Mesenteric fat pad (tissue), 1 donor: ENCODE data around the gene HSPG2. TPM values are rescaled to one million over a fixed set of nuclear protein-coding genes. Genes with fewer than 3 reads are reported as not detected.
"Not testable (repeated sequence)": the region's sequence is repeated elsewhere in the genome, so short reads cannot be mapped to it uniquely, and the experiment has no call there.

Experiments
- DNase-seq: peaks from one replicate; pipeline ENCODE4 v3.0.0-alpha.2; 2020; ENCODE audit warnings: low spot score
- total RNA-seq: library from RNA; stranded (reverse); fragmentation: NEBNext Ultra II Directional; extraction: Animal tissue kit (Norgen Biotek cat#: 25700); gene quantifications from one replicate; pipeline ENCODE4 v1.2.1, GENCODE V29; 2021
- donor health status: DM: yes; HTN: yes; CAD: no.

HSPG2 gene
- total RNA-seq, 1 donor from 2014 or later: 543 TPM

DNA sequence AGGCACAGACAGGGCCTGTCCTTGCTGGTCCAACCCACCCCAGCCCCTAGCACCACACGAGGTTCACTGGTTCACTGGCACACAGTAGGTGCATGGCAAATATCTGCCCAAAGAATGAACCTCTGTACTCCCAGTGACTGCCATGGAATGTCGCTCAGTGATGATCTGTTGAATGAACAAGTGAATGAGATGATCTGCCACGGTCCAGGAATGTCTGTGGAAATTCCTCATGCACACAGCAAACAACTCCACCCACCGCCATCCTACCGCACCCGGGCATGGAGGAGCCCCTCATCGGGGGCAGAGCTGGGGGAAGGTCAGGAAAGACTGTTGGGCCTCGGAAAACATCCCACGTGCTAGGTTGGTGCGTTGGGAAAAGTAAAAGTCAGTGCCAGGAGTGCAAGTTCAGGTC lies 1.7 kb downstream of the HSPG2 start:
- no peak for DNase-seq

DNA sequence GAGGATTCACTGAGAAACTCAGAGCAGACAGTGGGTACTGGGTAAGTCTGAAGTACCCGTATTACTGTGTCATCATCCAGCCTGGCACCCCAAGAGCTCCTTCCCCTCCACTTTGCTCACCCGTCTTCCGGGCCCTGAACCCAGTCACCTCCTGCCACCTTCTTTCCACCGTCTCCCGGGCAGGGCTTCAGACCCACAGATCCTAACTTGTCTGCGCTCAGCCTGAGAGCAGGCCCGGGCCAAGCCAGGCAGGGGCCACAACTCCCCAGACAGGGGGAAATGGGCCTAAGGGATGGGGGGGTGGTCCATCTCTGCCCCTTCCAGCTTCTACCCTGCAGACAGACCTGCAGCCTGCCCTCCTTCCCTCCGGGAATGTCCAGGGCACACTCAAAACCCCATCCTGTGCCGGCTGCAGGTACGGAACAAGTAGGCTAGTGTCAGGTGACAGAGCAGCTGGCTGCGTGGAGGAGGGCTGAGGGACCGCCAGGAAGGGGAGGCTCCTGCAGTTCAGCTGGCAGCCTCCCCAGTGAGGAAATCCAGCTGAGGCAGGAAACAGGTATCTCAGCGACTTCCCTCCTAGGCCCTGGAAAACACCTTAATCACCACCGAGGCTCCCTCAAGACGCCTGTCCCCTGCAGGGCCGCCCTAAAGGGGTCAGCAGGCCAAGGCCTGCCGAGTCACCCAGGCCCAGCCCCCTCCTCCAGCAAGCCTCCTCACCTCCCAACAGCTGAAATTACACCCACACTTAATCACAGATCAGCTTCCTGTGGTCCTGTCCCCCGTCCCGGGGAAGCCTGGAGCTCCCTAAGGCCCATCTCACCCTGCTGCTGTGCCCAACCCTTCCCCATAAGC lies 3.5 kb downstream of the HSPG2 start:
- DNase-seq: no peak

DNA sequence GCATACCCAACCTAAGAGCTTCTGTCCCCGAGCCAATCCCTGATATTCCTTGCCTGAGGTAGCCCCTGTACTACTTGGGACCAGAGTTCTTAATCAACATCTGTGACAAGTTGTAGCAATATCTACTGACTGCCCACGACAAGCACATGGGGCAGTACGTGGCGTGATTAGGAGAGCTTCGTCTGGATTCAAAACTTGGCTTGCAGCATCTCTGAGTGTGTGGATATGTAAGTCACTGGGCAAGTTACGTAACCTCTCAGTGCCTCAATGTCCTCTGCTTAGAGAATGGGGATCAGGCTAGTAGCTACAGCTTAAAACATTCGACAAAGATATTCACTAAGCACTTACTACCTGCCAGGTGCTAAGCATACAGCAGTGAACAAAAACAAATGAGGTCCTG lies 5.0 kb downstream of the HSPG2 start:
- no peak for DNase-seq

DNA sequence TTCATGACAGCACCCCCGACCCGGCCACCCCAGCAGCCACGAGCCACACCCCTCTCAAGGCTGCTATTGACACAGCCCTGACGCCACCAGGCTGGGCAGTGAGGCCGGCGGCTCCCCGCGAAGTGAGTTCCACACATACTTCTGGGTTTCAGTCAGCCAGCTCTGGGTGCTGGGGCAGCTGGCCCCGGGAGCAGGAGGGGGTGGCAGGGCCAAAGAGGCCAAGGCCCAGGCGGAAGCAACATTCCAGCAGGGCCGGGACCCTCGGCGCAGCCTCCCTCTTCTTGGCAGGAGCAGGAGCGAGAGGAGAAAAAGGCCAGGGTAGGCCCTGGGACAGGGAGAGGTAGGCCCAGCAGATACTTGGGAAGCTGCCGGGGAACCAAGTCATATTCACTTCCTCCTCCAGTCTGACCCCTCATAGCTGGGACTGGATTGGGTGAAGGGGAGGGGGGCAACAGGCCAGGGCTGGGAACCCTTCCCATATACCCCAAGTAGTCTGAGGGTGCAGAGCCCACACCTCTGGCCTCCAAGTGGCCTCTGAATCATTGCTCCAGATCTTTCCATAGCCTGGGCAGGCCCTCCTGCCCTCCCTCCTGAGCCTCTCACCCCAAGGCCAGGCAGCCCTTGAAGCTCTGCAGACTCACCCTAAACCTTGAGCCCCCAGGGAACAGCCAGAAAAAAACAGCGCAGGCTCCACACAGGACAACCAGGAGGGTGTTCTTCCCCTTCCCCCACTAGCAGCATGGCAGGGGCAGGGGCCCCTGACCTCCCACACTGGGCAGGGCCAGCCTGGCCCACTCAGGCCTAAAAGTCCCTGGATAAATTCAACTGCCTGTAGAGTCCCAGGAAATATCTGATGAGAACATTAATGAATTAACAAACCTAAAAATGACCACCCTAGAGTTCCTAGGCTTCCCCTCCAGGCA lies 5.7 kb downstream of the HSPG2 start:
- no peak for DNase-seq

DNA sequence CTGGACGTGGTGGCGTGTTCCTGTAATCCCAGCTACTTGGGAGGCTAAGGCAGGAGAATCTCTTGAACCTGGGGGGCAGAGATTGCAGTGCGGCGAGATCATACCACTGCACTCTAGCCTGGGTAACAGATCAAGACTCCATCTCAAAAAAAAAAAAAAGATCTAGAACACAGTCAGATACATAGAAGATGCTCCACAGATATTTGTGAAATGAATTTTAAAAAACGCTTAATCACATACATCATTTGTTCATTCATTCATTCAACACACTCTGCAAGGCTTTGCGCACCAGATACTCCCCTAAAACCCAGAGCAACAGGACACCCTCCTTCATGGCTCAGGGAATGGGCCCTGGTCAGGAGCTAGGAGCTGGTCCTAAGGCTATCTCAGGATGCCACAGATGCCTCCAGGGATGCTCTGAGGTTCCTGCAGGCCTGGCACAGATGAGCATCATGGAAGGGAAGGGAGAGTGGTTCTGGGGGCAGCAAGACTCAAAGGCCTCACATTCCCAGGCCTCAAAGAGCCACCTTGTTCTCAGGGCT lies 6.4 kb downstream of the HSPG2 start:
- no peak for DNase-seq

DNA sequence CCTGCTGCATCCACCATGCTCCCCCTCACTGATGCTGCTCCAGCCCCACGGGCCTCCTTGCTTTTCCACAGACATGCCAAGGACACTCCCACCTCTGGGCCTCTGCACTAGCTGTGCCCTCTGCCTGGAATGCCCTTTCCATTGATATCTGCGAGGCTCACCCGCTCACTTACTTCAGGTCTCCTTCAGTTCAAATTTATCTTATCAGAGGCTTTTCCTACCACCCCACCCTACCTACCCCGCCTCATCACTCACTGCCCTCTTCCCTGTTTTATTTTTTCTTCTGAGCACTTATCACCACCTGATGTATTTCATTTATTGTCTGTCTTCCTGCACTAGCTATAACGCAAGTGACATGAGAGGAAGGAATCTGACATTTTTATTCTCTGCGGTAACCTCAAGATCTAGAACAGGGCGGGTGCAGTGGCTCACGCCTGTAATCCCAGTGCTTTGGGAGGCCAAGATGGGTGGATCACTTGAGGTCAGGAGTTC lies 7.0 kb downstream of the HSPG2 start:
- DNase-seq: no peak

DNA sequence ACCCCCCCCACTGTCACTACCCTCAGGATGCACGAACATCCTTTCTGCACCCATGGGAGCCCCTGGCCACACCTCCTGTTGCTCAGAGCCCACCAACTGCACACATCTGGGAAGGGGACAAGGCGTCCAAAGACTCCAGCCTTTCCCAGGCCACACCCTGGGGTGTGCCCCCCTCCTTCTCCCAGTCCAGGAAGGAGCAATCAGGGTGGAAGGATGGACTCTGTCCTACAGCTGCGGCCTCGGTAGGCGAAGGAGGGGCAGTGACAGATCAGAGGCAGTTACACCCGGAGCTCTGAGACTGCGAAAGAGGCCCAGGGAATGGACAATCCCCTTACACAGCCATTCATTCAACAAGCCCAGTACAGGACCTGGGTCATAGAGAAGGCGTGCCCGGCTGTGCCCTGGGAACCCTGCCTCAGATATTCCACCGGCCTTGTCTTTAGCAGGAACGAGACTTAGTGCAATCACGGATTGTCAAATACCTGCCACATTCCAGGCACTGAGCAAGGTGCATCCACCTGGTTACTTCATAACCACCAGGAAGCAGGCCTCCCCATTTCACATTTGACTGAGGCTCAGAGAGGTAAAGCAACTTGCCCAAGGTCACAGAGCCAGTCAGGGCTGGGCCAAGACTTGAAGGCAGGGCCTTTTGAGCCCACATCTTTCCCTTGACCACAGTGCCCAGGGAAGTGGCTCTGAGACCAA lies 9.4 kb downstream of the HSPG2 start:
- no peak for DNase-seq

DNA sequence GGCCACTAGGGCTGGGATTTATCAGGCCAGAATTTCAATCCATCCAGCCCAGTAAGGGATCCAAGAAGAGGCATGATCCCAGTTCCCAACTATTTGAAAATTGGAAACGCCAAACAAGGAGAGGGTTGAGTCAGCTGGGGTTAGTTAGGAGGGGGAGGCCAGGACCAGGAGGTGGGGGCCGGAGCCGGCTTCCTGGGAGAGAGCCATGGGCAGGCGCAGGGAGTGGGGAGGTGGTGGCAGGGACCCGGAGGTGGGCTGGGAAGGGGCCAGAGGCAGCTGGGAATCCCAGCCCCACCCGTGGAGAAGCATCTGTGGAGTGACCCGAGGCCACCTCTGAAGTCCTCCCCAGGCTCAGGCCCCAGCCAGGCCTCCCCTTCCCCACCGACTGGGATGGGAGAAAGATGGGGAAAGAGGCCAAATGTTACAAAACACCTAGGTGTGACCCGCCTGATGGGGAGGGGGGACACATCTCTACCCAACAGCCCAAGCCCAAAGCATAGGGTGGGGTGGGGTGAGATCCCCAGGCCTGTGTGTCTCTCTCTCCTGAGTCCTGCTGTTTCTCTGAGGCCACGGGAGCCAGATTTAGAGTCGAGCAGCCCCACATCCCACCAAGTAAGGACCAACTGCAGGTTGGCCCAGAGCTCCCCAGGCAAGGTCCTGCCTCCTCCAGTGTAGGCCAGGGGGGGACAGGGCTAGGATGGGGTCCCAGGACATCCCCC lies 10.1 kb downstream of the HSPG2 start:
- DNase-seq: no peak

DNA sequence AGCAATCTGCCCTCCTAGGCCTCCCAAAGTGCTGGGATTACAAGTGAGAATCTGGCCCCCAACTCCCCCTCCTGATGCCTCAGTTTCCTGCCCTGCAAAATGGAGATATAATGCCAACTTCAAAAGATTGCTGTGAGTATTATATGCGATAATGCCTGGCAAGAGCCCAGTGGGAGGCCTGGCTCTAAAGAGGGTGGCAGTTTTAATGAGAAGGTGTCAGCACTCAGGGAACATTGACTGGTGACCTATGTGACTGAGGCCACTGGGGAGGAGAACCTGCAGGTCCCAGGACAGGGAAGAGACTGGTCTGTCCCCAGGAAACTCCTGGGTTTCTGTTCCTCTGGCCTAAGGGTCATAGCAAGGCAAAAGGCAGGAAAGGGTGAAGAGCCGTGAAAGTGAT lies 11.0 kb downstream of the HSPG2 start:
- no peak for DNase-seq

DNA sequence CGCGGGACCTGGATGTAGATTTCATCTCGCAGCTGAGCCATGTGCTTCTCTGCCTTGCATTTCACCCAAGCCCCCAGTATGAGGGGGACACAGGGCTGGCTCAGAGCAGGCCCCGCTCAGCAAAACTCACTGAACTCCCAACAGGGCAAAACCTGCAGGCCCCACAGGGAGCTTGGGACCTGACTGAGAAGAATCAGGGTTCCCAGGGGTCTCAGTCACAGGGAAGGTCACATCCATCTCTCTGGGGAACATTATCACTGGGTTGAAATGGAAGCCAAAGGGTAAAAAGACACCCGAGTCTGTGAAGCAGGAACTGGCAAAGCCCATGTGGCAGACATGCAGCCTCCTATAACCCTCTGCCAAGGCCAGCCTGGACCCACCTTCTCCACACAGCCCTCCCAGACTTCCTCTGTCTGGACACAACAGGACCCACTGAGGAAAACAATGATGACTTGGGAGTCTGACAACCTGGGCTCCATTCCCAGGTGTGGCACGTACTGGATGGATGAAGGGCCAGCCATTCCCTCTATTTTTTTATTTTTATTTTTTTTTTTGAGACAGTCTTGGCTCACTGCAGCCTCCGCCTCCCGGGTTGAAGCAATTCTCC lies 11.7 kb downstream of the HSPG2 start:
- no peak for DNase-seq

DNA sequence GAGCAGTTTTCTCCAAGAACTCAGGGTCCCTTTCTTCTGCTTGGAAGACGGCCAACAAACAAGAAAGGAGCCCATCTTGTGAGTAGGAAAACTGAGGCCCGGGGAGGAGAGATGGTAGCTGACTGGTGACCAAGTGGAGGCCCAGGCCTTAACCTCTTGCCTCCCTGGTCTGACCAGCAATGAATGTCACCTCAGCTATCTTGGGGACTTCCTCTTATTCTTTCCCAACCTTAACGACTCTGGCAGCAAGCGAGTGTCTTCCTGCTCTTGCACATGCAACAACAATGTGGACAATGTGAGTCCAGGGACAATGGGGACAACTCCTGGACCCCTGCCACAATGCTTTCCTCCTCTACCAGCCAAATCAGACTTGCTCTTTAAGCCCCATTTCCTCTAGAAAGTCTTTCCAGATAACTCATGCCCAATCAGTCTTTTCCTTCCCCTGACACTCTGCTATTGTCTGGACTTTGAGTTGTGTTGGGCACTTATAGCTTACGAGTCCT lies 12.6 kb downstream of the HSPG2 start:
- DNase-seq: no peak

DNA sequence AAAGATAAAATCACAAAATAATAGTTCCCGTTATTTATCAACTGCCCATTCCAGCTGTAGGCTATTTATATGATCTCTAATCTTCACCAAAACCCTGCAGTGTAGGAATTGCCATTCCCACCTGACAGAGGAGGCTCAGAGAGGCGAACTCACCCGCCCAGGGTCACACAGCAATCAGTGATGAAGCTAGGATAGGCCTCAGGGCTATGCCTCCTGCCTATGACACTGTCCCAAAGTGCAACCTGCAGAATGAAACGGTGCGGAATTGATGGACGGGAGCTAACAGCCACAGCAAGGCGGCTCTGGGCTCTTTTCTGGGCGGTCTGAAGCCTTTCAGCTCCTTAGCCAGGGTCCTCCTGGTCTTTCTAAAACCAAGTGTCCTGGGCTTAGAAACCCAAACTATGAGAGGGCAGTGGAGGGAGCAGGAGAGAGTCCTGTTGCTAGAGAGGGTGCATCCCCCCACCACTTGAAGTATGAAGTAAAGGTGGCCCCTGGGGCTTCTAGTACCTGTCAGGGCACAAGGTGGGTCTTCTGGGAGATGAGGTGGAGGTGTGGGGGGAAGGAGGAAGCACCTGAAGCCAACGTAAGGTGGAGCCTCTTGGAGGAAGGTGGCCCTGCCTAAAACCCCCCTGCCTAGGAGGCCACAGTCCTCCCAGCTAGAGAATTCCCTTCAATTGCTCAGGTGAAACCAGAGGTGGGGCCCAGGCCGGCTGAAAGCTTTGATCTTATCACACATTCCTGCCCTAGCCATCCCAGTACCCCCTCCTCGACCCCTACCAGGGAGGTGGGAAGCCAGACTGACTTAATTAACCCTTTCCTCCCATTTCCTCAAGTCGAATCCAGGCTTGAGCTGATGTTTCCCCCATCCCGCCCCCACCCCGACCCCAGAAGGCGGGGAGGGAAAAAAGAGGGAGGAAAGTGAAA lies 14.8 kb downstream of the HSPG2 start:
- DNase-seq: no peak

DNA sequence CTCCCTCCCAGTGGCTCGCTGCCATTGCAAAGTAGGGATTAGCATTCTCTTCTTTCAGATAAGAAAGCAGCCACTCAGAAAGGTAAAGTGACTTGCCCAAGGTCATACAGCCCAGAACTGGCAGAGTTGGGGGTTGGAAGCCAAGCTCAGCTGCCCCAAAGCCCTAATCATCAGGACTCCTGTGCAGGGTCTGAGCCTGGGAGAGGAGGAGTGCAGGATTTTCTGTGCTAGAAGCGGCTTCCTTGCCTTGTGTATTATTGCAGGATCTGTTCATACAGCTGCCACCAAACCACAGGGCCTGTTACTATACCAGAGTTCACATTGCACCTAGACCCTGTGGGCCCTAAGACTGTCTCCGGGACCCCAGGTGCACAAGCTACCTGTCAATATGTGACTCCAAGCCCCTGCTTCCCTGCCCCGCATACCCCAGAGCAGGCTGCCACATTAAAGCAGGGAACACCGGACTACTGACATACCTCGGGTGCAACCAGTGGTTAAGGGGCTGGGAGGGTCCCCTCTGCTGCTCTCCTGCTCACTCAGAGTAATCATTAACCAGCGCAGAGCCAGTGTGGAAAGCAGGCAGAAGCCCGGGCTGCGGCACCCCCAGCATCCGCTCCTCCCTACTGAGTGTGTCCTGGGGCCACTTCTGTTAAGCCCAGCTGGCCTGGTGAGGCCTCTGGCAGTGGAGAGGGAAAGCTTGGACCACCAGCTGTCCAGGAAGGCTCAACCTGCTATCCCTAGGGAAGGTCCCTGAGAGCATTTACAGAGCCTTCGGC lies 15.8 kb downstream of the HSPG2 start:
- no peak for DNase-seq

DNA sequence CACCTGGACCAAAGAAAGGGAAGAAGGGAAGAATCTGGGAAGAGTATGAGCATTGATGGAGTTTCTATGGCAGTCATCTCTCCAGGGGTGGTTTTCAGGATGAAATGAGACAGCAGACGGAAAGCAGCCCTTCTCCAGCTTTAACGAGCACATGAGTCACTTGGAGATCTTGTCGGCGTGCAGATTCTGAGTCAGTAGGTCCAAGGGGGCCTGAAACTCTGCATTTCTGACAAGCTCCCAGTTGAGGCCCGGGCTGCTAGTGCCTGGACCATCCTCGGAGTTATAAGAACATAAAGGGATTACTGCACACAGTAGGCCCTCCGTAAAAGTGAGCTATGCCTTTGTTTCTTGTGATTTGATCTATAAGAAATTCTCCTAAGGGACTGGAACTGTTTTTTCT lies 17.6 kb downstream of the HSPG2 start:
- DNase-seq: no peak

DNA sequence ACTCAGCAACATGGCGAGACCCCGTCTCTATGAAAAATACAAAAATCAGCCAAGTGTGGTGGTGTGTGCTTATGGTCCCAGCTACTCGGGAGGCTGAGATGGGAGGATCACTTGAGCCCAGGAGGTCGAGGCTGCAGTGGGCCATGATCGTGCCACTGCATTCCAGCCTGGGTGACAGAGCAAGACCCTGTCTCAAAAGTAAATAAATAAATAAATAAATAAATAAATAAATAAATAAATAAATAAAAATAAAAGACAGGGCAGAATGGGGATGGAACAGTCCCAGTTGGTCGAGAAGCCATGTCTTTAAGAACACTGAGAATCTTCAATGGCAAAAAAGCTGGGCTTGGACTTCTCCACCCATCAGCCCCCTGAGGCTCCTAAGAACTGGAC lies 19.9 kb downstream of the HSPG2 start:
- not testable (repeated sequence) for DNase-seq

DNA sequence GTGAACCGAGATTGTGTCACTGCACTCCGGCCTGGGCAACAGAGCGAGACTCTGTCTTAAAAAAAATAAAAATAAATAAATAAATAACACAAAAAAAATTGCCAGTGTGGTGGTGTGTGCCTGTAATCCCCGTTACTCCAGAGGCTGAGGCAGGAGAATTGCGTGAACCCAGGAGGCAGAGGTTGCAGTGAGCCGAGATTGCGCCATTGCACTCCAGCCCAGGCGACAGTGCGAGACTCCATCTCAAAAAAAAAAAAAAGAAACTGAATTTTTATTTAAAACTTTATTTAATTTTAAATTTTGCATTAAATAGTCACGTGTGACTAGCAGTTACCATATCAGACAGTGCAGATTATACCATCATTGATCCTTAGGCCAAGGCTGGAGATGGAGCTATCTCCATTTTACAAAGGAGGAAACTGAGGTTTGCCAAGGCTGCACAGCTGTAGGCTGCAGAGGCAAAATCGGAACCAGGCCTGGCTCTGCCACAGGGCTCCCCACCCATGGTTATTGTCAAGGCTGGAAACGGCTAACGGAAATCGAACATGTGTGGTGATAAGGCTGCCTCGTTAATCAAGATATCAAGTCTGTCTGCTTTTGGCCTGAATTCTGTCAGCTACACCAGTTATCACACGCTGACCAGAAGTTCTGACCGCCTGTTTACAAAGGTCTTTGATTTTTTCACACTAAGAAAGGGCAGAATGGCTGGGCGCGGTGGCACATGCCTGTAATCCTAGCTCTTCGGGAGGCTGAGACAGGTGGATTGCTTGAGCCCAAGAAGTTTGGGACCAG lies 20.5 kb downstream of the HSPG2 start:
- no peak for DNase-seq
